HG03159 (cell line): ENCODE measurements around the gene INKA2.
"Not testable (repeated sequence)": the region's sequence is repeated elsewhere in the genome, so short reads cannot be mapped to it uniquely, and the experiment has no call there.

ENCODE experiments used
- ATAC-seq: cut with Tn5 transposase; IDR thresholded peaks from one replicate; pipeline ENCODE4 v1.9.1; 2021; ENCODE audit warnings: mild to moderate bottlenecking, moderate library complexity; ENCODE audit not compliant: unreplicated experiment

Gene INKA2

DNA sequence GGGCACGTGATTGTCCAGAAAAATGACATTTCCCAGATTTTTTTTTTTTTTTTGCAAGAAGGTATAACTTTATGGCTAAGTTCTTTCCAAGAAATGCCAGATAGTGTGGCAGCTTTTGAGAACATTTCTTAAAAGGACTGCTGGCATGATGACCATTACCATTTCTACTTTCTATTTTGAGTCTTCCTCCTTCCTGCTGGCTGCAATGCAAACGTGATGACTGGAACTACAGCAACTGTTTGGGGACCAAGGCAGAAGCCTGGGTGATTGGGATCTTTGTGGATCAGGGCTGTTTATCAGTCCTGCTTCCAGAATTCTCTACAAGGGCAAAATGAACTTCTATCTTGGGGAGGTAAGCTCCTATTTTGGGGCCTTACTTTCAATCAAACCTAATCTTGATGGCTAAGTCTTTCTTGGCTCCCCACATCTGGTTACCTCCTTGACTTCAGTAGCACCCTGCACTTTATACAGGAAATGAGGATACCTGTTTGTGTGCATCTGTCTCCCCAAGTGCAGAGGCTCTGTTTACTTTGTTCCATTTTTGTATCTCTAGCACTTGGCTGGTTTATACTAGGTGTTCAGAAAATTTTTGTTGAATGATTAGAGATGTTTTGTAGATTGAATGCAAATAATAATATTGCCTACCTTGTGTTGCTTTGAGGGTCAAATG lies 12.8 kb upstream of the INKA2 start:
- ATAC-seq: no peak

DNA sequence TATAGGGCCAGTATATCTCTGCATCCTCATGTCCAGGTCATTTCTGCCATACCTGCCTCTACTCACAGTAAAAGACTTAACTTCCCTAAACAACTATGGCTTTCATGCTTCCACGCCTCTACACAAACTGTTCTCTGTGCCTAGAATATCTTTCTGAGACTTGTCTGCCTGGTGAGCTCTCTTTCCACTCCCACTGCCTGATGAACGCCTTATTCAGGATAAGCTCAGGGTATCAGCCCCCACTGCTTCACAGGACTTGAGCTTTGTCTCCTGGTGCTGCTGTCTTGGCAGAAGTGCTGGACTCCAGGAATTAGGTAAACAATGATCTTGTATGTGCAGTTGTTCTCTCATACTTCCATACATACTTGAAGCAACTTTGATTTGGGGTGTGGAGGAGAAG lies 11.7 kb upstream of the INKA2 start:
- ATAC-seq: no peak

DNA sequence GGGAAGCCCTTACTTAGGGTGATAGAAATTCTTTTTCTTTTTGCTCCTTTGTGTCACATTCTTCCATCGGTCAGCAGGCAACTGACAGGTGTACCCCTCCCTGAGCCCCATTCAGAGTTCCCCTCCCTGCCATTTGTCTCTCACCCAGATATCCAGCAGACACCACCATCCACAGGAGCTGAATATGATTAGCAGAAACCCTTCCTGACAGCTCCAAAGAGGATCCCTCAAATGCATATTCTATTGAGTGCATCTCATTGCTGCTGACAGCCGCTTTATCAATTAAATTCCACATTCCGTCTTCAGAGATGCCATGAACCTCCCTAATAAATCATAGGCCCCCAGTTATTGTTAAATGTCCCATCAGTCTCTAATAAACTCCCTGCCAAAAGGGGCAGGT lies 10.4 kb upstream of the INKA2 start:
- ATAC-seq: no peak

DNA sequence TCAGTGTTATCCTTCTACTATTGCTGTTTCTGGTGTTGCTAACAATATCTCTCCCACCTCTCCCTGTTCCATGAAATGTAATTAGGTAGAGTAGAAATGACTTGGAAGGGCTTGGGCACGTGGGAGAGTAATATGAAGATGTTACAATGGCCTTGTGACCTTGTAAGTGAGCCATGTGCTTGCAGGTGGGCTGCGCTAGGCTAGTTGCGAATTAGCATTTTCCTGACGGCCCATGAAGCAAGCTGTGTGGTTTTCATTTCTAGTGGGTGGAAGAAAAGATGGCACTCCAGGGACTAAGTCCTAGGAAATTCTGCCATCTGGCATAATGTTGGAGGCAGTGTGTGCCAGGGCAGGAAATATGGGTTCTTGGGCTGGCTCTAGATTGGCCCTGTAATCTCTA lies 8.8 kb upstream of the INKA2 start:
- no peak for ATAC-seq

DNA sequence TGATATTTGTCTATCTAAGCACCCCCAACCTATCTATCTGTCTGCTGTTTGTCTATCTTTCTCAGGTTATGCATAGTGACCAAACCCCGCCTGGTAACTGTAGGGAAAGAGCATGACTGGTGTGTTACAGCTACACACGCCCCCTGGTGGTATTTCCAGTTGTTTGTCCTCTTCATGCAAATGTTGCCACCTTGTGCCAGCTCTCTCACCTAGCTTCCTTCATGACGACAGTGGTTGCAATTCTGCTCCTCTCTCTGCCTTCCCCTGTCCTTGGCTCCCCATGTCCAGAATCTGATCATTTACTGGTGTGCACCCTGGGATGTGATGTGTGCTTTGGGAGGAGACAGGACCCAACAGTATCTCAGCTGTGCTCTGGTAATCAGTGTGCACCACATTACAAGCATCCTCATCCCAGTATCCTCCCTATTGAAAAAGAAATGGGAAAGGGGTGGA lies 8.1 kb upstream of the INKA2 start:
- no peak for ATAC-seq

GRCh38 chr1:111746614-111746999 lies 7.4 kb upstream of the INKA2 start:
- ATAC-seq: no peak

DNA sequence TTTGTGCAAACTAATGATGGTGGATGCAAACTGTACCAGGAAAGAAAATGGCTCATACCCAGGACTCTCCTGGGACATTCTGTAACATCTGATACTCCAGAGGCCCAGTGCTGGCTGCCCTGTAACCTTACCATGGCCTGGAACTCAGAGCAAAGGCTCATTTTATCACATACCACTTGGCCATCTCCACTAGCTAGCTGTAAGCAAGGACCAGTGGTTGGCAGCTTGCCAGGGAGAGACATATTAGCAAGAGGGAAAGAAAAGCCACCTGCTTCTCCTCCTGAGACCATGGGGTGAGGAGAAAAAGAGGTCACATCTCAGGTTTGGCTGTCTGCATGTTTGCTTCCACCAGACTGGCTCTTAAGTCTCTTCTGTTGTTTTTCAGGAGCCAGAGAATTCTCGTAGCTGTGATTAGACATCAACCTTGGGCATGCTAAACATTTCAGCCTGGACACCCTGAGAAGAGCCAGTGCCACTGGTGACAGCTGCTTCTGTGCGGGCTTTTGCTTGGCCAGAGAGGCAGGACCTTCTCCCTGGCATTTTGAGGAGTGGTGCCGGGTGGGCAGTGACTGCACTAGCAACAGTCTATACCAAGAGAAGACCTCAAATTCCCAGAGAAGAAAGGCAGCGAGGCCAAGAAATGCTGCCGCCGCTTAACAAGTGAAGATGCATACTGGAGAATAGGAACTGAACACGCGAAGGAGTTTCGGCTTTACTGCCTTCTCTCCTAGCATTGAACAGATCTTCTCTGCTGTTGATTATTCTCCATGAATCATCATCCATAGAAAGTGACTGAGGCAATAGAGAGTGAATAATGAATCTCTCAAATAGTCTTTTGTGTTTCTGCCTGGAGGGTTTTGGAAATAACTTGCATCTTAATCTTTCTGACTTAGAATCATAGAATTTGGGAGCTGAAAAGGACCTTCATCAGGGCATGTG lies 6.7 kb upstream of the INKA2 start:
- no peak for ATAC-seq

DNA sequence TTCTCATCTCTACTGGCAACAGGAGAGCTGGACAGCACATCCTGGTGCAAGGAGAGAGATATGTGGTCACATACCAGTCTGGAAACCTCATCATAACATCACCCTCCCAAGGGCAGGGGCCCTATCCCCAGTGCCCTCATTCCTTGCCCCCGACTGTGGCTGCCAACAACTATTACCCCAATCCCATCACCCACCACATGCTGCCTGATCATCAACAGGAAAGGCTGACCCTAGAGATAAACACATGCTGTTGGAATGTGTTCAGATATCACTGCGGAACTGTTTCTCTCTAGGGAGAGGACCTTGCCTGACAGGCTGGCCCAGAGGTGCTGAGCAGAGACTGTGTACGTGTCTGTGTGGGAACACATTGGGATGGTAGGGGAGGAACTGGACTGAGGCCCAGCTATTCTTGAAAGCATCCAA lies 4.5 kb upstream of the INKA2 start:
- no peak for ATAC-seq

GRCh38 chr1:111742938-111743549 lies 3.8 kb upstream of the INKA2 start:
- no peak for ATAC-seq

- not testable (repeated sequence) for ATAC-seq
These were observed 3.1 kb upstream of the INKA2 start for GRCh38 chr1:111742292-111742691.

- ATAC-seq: peak; percentile 5
These were observed 950 bp upstream of the INKA2 start for GRCh38 chr1:111739925-111740765.

DNA sequence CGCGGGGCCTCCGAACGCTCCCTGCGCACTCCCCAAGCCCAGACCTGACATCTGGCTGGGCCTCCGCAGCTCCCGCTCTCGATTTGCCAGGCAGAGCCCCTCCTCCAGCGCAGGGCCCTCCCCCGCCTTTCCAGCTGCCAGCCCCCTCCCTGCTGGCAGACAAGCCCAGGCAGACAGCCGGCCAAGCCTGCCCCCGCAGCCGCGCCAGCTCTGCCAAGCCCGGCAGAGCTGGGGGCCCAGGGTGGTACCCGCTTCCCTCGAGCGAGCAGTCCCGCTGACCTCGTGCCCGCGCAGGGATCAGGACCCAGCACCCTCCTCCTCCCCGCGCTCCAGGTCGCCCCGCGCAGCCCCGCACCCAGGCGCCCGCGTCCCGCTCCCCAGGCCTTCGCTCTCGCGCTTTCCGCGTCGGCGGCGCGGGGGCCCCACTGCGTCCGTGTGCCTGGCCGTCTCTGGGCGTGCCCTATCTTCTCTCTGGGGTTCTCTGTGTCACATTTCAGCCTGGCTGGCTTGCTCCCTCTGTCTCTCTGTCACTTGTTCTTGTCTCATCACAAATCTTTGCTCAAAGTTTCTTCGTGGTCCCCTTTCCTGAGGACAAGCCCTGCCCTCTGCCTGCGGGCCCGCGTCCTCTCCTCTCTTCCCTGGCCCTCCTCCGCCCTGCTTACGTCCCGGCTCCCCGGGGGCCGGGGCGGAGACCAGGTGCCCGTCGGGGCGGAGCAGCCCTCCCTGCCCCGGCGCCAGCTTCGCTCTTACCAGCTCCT lies 580 bp downstream of the INKA2 start:
- peak; percentile 35 for ATAC-seq

DNA sequence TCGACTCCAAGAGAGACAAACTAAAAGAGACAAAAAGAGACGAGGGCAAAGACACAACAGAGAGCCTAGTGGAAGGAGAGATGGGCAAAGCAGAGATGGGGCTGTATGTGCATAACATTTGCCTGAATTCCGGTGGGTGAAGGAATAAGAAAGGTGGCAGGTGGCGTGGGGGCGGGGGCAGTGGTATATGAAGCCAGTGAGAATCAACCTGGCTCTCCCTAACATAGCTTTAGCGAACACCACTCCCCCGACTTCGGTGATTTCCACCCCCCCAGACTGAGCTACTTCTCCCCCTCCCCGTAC lies 1.1 kb downstream of the INKA2 start:
- no peak for ATAC-seq

- ATAC-seq: no peak
These were observed 1.7 kb downstream of the INKA2 start for GRCh38 chr1:111737216-111738132.

DNA sequence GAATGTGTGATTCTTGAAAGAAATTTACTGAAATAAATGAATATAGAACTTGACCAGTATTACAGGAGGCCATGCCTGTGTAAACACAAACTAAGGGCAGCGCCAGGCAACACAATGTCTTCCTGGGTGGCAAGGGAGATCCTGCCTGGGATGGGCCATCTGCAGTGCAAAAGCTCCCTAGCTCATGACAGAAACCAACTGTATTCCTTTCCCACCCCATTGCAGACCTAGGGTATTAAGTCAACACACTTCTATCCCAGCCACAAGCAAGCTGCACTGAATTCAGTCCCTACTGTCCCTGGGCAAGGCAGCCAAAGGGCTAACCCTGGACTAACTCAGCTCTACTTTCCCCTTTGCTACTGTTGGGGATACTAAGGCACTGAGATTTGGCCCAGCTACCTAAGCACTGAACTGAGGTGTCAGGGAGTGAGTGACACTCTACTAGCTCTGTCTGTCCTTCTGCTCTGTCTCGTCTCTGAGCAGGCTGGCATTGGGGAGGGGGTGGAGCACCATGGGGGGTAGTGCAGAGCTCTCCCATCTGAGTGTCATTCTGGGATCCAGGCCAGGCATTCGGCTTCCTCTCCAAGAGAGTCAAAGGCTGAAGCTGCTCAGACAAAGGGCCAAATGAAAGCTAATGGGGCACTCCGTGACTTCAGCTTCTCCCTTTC lies 2.5 kb downstream of the INKA2 start:
- ATAC-seq: no peak

DNA sequence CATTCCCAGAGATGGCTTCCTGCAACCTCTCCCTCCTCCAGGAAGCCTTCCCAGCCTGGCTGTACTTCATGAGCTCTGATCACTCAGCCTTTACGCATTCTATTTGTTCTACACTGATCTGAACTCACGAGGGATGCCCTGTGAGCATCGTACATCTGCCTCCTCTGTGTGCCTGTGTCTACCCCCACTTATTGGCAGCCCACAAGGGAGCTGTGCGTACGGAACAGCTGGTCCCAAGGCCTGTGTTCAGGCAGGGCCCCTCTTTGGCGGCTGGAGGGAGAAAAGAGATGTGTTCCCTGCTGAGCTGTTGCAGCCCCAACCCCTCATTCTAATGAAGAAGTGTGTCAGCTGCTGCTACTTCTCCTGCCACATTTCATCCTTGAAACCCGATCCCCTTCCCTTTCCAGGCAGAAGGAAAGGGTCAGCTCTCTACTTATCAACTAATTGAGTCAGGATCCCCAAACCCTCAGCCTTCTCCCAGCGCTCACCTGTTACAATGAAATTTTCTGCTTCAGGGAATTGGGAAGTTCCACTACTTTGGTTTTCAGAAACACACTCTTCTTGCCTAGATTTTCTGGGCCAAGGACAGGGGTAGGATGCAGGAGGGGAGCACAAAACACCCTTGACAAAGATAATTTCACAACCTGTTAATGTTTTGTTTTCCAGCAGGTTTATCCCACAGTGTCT lies 3.2 kb downstream of the INKA2 start:
- ATAC-seq: no peak

GRCh38 chr1:111735321-111735720 lies 3.9 kb downstream of the INKA2 start:
- no peak for ATAC-seq

DNA sequence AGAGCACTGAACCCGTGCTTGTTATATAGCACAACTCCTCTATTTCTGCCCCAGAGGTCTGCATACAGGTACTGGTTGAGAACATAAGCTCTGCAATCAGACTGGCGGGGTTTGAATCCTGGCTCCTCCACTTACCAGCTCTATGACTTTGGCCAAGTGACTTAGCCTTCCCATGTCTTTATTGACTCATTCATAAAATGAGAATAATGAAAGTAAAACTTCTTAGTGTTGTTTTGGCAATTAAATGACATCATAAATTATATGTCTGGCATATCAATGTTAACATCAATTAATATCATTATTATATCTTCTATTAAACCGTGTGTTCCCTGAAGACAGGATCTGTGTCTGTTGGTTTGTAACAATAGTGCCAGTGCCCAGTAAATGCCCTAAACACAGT lies 4.3 kb downstream of the INKA2 start:
- no peak for ATAC-seq
